GM19455 (cell line): ENCODE results near the gene FBXL5.

Experiments
- ATAC-seq: cut with Tn5 transposase; IDR thresholded peaks from one replicate; pipeline ENCODE4 v1.9.1; 2021; ENCODE audit not compliant: unreplicated experiment

FBXL5 gene

DNA sequence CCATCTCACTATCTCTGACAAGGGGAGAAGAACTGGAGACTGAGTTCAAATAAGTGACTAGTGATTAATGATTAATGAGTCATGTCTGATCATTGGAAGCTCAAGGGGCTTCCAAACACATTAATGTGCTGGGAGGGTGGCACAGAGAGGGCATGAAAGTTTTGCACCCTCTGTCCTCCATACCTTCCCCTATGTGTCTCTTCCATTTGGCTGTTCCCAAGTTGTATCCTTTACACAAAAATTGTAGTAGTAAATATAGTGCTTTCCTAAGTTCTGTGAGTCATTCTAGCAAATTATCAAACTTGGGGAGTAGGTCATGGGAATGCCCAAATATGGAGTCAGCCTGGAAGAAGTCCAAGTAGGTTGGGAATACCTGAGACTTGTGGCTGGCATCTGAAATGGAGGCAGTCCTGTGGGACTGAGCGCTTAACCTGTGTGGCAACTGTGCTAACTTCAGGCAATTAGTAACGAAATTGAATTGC, 22.4 kb upstream of the FBXL5 start:
- no peak for ATAC-seq

DNA sequence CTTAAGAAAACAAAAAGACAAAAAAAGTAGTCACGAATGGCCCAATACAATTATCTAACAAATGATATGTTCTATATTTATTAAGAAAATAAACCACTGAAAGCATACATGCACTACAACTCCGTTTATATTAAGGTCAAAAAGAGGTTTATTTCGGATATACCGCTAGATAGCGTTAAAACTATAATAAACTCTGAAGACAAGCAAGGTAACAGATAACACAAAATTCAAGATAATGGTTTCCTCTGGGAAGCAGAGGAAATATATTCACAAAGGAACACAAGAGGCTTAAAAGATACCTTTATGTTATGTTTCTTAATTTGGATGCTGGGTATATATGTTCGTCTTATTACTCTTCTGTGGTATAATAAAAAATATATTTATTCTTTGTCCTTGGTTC, 21.7 kb upstream of the FBXL5 start:
- no peak for ATAC-seq

GRCh38 chr4:15676039-15676438, 20.9 kb upstream of the FBXL5 start:
- ATAC-seq = no peak

DNA sequence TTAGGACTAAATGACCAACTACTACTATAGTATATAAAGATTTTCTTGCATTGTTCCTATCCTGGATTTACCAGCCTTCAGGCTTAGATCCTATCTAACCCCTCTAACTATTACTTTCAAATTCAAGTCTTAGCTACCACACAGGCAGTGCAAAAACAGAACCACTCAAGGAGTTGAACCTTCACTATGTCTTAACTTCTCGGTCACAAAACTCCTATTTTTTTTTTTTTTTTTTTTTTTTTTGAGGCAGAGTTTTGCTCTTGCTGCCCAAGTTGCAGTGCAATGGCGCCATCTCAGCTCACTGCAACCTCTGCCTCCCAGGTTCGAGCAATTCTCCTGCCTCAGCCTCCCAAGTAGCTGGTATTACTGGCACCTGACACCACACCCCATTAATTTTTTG, 20.2 kb upstream of the FBXL5 start:
- no peak for ATAC-seq

DNA sequence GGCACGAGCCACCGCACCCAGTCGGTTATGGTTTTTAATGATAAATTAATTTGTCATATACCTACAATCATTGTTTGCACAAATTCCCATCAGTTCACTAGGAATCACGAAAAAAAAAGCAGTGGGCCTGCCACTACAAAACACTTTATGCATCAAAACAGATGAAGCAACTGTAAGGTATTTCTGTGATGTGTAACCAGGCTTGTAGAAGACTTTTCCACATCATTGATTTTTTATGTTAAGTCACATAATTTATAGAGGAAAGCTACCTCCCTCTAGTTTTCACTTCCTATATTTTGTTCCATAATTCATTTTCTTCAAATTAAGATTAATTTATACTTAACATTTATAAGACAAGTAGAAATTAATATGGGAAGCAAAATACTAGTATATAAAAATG, 19.8 kb upstream of the FBXL5 start:
- no peak for ATAC-seq

GRCh38 chr4:15674046-15674445, 18.9 kb upstream of the FBXL5 start:
- no peak for ATAC-seq

DNA sequence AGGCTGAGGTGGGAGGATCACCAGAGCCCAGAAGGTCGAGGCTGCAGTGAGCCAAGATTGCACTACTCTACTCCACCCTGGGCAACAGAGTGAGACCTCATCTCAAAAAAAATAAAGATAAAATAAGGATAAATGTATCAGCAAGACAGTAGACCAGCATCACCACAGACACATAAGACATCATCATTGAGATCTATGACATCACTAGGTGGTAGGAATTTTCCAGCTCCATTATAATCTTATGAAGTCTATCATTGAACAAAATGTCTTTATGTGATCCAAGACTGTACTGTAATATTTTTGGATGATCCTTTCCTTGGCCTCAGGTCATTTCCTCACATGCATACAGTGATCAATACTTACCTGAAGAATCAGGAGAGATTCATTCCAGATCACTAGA, 18.2 kb upstream of the FBXL5 start:
- no peak for ATAC-seq

DNA sequence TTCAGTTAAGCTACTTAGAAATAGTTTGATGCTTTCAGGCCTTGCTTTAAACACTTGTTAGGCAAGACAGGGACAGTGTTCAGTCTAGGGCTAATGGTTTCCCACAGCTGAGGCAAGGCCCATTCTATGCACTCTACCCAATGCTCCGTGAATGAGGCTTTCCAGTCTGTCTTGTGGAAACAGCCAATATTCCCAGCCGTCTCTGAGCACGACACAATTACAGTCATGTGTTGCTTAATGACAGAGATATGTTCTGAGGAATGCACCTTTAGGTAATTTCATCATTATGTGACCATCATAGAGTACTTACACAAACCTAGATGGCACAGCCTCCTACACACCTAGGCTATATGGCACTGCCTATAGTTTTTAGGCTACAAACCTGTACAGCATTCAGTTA, 16.9 kb upstream of the FBXL5 start:
- no peak for ATAC-seq

GRCh38 chr4:15670576-15670975, 15.4 kb upstream of the FBXL5 start:
- ATAC-seq = no peak

GRCh38 chr4:15668566-15669435, 13.6 kb upstream of the FBXL5 start:
- no peak for ATAC-seq

DNA sequence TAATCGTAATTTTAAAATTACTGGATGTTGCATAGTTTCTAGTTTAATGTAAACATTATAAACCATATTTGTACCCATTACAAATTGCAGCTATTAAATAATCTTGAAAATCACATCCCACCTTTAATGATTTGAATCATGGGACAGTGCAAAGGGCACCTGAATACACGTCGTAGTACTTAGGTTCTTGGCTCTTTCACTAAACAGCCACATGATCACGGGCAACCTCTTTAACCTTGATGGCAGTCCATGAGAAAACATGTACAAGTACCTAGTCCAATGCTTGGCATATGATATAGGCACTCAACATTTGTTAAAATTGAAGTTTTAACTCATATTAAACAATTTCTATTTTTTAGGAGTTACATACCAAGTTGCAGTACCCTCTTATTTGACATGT, 11.8 kb upstream of the FBXL5 start:
- no peak for ATAC-seq

DNA sequence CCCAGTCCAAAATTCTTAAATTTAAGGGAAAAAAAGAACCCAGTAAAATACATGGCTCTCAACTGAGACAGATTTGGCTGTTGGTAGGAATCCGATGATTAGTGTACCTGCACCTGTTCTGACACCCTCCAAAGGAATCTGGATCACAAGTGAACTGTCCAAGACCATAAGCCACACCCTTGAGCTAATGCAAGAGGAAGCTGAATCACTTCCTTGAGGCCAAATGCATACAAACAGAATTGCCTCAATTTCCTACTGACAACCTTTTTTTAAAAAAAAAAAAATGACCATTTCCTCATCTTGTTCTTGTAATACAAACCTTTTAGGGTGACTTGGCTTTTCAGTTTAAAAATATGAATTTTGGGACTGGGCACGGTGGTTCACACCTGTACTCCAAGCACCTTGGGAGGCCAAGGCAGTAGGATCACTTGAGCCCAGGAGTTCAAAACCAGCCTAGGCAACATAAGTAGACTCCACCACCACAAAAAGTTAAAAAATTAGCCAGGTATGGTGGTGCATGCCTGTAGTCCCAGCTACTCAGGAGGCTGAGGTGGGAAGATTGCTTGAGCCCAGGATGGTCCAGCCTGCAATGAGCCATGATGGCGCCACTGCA, 10.7 kb upstream of the FBXL5 start:
- no peak for ATAC-seq

DNA sequence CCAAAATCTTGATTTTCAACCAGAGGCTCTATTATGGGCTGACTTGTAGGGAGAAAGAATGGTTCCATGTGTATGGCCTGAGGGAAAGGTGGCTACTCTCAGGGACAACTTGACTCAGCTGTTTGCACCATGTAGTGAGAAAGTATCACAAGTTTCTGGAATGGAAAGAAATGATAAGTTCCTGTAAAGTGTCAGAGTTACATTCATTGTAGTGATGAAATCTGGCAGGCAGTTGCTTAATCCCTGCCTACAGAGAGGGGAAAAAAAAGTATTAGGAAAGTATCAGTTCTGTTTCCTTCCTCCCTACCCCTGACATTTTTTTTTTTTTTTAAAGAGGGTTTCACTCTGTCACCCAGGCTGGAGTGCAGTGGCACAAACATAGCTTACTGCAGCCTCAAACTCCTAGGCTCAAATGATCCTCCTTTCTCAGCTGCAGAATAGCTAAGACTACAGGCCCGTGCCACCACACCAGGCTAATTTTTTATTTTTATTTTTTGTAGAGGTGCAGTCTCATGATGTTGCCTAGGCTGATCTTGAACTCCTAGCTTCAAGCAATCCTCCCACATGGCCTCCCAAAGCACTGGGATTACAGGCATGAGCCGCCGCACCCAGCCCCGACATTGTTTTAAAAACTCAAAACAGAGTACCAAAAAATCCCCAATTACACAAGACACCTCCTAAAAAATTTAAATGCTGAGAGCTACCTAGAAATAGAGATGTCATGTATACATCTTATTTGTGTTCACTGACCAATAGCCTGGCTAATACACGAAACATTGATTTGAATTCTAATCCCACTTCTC, 4.8 kb upstream of the FBXL5 start:
- no peak for ATAC-seq

DNA sequence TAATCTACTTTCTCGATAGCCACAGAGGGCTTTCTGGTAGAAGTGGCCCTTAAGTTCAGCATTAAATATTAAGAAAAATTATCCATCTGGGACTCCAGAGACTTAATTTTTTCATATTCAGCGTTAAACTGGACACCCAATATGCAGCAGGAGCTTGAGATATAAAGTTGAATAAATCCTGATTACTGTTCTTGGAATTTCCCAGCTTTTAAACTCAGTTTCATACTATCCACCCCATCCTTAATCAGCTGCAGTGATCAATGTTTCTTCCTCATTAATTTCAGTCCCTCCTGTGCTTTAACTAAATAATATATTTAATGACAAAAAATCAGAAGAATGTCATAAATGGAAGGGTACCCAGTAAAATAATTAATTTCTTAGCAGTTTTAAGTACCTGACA, 3.6 kb upstream of the FBXL5 start:
- no peak for ATAC-seq

DNA sequence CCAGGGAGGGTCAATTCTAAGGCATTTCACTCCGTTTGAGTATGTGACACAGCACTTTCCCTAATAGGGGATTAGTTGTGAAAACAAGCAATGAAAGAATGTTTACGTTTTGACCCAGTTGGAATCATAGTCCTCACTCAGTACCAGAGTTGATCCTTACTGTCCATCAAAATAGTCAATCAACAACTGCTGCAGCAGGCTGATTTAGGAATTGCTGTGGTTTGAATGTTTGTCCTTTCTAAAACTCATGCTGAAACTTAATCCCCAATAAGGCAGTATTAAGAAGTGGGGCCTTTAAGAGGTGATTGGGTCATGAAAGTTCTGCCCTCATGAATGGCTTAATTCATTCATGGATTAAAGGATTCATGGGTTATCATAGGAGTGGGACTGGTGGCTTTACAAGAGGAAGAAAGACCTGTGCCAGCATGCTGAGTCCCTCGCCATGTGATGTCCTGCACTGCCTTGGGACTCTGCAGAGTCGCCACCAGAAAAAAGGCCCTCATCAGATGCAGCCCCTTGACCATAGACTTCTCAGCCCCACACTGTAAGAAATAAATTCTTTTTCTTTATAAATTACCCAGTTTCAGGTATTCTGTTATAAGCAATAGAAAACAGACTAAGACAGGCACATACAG, 3.1 kb upstream of the FBXL5 start:
- no peak for ATAC-seq

DNA sequence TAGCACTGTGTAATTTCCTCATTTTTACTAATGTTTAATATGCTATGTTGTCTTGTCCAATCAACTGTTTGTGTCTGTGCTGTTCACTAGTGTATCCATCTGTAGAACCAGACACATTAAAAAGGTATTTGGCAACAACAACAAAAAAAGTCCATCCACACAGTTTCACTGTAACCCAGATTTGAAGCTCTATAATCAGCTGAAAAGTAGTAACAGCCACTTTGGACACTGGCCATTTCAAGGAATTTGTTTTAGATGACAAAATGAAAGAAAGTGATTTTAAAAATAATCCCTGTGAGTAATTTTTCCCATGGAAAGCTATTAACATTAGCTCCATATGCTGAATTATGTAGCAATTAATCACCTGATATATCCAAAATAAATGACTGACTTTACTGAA, 2.2 kb upstream of the FBXL5 start:
- no peak for ATAC-seq

GRCh38 chr4:15656038-15656470, 897 bp upstream of the FBXL5 start:
- no peak for ATAC-seq

DNA sequence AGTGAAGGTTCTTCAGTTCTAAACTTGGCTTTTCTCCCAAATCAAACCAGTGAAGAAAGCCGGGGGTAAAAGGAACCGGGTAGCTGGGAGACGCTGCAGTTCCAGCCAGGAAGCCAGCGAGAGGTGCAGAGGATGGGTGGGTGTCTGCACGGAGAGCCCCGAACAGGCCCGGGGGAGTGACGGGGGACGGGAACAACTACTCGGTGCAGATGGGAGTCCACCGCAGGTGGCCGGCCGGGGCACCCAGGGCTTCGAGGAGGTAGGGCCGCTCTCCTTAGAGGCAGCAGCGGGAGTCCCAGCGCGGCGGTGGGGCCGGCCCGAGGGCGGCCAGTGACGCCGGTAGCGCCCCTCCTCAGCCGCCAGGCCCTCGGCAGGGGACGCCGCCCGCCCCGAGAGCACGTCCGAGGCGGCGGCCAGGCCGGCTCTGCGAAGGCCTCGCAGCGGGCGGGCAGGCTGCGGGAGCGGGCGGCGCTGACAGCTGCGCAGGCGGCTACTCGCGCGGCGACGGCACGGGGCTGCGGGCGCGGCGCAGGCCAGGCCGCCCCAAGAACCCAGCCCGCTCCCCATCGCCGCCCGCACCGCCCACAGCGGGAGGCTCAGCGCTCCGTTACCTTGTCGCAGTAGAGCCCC, 449 bp downstream of the FBXL5 start:
- peak; percentile 57 for ATAC-seq

DNA sequence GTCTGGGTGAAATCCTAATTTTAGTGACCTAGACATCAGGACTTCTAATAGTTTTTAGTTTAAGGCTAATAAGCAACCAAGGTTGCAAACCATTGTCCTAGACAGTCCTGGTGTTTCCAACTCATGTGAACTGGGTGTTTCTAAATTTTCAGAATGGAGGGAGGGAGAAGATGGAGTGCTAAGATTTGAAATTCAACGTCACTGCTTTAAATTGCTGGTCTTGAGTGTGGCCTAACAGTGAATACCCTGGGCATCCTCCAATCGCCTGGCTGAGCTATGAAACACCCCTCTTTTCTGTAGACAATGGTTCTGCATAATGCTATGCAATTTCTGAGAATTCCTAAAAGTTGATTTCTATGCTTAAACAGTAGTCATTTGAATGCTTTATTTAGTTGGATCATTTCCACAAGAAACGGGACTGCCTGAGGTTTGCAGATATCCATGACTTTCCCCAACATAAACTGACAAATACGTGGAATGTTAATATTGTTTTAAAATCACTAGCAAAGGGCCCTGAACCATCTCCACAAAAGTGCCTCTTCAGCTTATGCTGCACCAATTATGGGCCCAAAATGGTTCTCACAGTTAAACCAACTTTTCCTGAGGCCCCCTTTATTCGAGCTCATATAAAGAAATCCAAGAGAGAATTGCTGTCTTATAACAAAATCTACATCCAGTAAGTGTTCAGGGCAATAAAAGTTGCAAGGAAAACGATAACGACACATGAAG, 1.1 kb downstream of the FBXL5 start:
- ATAC-seq = peak; percentile 21

DNA sequence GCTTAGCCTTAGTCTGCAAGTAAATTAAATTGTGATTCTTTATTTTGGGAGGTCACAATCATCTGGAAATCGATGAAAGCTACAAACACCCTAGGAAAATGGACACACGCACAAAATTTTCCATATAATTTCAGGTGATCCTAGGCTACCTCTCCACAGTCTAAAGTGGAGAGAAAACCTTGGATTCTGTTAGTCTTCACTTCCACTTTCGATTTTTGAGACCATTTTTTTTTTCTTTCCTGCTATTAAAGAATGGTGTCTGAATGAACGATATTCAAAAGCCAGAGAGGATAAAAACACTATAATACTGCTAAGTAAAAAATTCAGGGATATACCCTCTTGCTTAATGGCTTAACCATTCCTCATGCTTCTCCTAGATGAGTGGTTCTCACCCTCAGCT, 1.7 kb downstream of the FBXL5 start:
- ATAC-seq = no peak
